Neural cell (in vitro differentiated cells): ENCODE measurements around the gene MCM9. TPM values are rescaled to one million over a fixed set of nuclear protein-coding genes. Genes with fewer than 3 reads are reported as not detected.

Source experiments
- H2AFZ ChIP-seq: fragments of 200-600, 300-800 bp; sonication (generic), shearing (Covaris generic); 2 replicates; pipeline ENCODE4 v1.6.0; 2014; ENCODE audit warnings: low read depth, mild to moderate bottlenecking, antibody characterized with exemption, low read length, moderate library complexity
- H3F3A ChIP-seq: fragments of 200-600 bp; shearing (Covaris generic); 2 replicates; pipeline ENCODE4 v1.6.1; 2016; ENCODE audit warnings: mild to moderate bottlenecking, moderate library complexity, mixed read lengths, antibody characterized with exemption, low read length; ENCODE audit not compliant: insufficient read depth, poor library complexity, severe bottlenecking
- H3K27ac ChIP-seq: fragments of 200-600, 300-800 bp; sonication (generic), shearing (Covaris generic); 2 replicates; pipeline ENCODE4 v1.5.1; 2014; ENCODE audit warnings: mild to moderate bottlenecking, low read length, moderate library complexity
- H3K27me3 ChIP-seq: fragments of 300-800, 200-600 bp; sonication (generic), shearing (Covaris generic); 2 replicates; pipeline ENCODE4 v1.6.0; 2014; ENCODE audit warnings: mild to moderate bottlenecking, low read depth, low read length, moderate library complexity; ENCODE audit not compliant: insufficient read depth
- H3K36me3 ChIP-seq: fragments of 300-800, 200-600 bp; sonication (generic), shearing (Covaris generic); 2 replicates; pipeline ENCODE4 v1.5.1; 2014; ENCODE audit warnings: mild to moderate bottlenecking, antibody characterized with exemption, low read length, moderate library complexity; ENCODE audit not compliant: insufficient read depth
- H3K4me2 ChIP-seq: fragments of 300-800, 200-600 bp; sonication (generic), shearing (Covaris generic); 2 replicates; pipeline ENCODE4 v1.6.0; 2014; ENCODE audit warnings: mild to moderate bottlenecking, low read length
- H3K4me3 ChIP-seq: fragments of 300-800, 200-600 bp; sonication (generic), shearing (Covaris generic); 2 replicates; pipeline ENCODE4 v1.5.1; 2014; ENCODE audit warnings: mild to moderate bottlenecking, low read length, moderate library complexity
- H3K79me2 ChIP-seq: fragments of 200-600 bp; shearing (Covaris generic); replicated peaks from 2 replicates; pipeline ENCODE4 v1.6.0; 2014; ENCODE audit warnings: mild to moderate bottlenecking, low read length, moderate library complexity; ENCODE audit not compliant: insufficient read depth
- H3K9ac ChIP-seq: fragments of 300-800, 200-600 bp; sonication (generic), shearing (Covaris generic); 2 replicates; pipeline ENCODE4 v1.6.1; 2016; ENCODE audit warnings: mild to moderate bottlenecking, low read length, mixed read lengths
- H3K9me2 ChIP-seq: fragments of 200-600 bp; shearing (Covaris generic); 2 replicates; pipeline ENCODE4 v1.6.1; 2016; ENCODE audit warnings: mild to moderate bottlenecking, low read length, mixed read lengths; ENCODE audit not compliant: insufficient read depth
- H3K9me3 ChIP-seq: fragments of 200-600, 300-800 bp; sonication (generic), shearing (Covaris generic); 2 replicates; pipeline ENCODE4 v1.6.1; 2016; ENCODE audit warnings: mild to moderate bottlenecking, mixed run types, low read length, moderate library complexity, mixed read lengths
- H4K20me1 ChIP-seq: fragments of 200-600 bp; shearing (Covaris generic); 2 replicates; pipeline ENCODE4 v1.6.1; 2016; ENCODE audit warnings: mild to moderate bottlenecking, mixed run types; ENCODE audit not compliant: insufficient read depth
- CTCF ChIP-seq: fragments of 450-650 bp; IDR thresholded peaks from 2 replicates; pipeline ENCODE4 v1.5.1; 2014; ENCODE audit warnings: antibody characterized with exemption, mild to moderate bottlenecking, moderate library complexity; ENCODE audit not compliant: poor library complexity, severe bottlenecking
- EP300 ChIP-seq: fragments of 450-650 bp; conservative IDR thresholded peaks from 2 replicates; pipeline ENCODE4 v1.6.1; 2014; ENCODE audit warnings: antibody characterized with exemption, mild to moderate bottlenecking, moderate library complexity; ENCODE audit not compliant: poor library complexity, severe bottlenecking
- EZH2 ChIP-seq: fragments of 200-600, 300-800 bp; shearing (Covaris generic), sonication (generic); IDR thresholded peaks from 2 replicates; pipeline ENCODE4 v1.6.1; 2014; ENCODE audit warnings: antibody characterized with exemption, low read length, borderline replicate concordance, mild to moderate bottlenecking; ENCODE audit not compliant: insufficient read depth, poor library complexity, severe bottlenecking
- MXI1 ChIP-seq: fragments of 450-650 bp; conservative IDR thresholded peaks from 2 replicates; pipeline ENCODE4 v1.6.1; 2014; ENCODE audit warnings: antibody characterized with exemption, mild to moderate bottlenecking; ENCODE audit not compliant: poor library complexity, severe bottlenecking
- POLR2AphosphoS5 ChIP-seq: IDR thresholded peaks from 2 replicates; pipeline ENCODE4 v1.6.1; 2012
- RAD21 ChIP-seq: fragments of 450-650 bp; conservative IDR thresholded peaks from 2 replicates; pipeline ENCODE4 v1.6.1; 2014; ENCODE audit warnings: antibody characterized with exemption, mild to moderate bottlenecking, moderate library complexity
- REST ChIP-seq: IDR thresholded peaks from 2 replicates; pipeline ENCODE4 v1.6.1; 2012; ENCODE audit warnings: borderline replicate concordance
- SMC3 ChIP-seq: fragments of 450-650 bp; conservative IDR thresholded peaks from 2 replicates; pipeline ENCODE4 v1.6.1; 2014; ENCODE audit warnings: antibody characterized with exemption, mild to moderate bottlenecking, moderate library complexity; ENCODE audit not compliant: poor library complexity
- TAF1 ChIP-seq: IDR thresholded peaks from 2 replicates; pipeline ENCODE4 v1.6.1; 2012; ENCODE audit warnings: low read depth
- polyA plus RNA-seq: library from polyadenylated mRNA; depleted of rRNA; stranded (reverse); fragments of >200 nt; gene quantifications from 2 replicates; pipeline ENCODE4 v1.2.3, GENCODE V29; 2014

The MCM9 gene
- polyA plus RNA-seq, 1 donor from 2014 or later: 7.8 TPM

DNA sequence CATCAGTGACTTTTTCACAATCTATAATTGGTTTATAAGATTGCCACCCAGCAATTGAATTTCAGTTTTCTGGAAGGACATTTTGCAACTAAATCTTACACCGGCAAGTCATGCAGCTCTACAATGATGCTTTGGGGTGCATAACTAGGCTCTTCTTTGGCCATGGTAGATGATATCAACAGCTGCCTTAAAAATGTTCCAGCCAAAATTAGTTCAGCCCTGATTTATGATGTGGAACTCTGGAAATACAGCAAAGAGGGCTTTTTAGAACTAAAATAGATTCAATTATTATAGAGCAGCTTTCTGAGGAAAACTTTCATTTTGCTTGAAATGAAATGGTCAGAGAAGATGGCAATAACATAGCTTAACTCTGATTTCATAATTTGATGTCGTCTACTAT, 18.4 kb upstream of the MCM9 start:
- H3K9me3 ChIP-seq: no peaks in the 10 kb centered on the region
- no peak for TF ChIP-seq POLR2AphosphoS5
- TF ChIP-seq CTCF: no peak
- TF ChIP-seq RAD21: no peak
- TF ChIP-seq REST: no peak
- no peak for TF ChIP-seq MXI1
- no peak for TF ChIP-seq SMC3
- TF ChIP-seq EZH2: no peak
- no peak for TF ChIP-seq TAF1
- TF ChIP-seq EP300: no peak
- no peaks in the 10 kb centered on the region for H3F3A ChIP-seq
- no peak overlapping the region for H2AFZ ChIP-seq
- H3K9ac ChIP-seq: no peak overlapping the region
- no peaks in the 10 kb centered on the region for H3K79me2 ChIP-seq
- no peaks in the 10 kb centered on the region for H3K9me2 ChIP-seq
- no peaks in the 10 kb centered on the region for H4K20me1 ChIP-seq
- no peaks in the 10 kb centered on the region for H3K36me3 ChIP-seq
- H3K27ac ChIP-seq: no peak overlapping the region
- no peaks in the 10 kb centered on the region for H3K27me3 ChIP-seq
- no peak overlapping the region for H3K4me3 ChIP-seq
- no peak overlapping the region for H3K4me2 ChIP-seq

DNA sequence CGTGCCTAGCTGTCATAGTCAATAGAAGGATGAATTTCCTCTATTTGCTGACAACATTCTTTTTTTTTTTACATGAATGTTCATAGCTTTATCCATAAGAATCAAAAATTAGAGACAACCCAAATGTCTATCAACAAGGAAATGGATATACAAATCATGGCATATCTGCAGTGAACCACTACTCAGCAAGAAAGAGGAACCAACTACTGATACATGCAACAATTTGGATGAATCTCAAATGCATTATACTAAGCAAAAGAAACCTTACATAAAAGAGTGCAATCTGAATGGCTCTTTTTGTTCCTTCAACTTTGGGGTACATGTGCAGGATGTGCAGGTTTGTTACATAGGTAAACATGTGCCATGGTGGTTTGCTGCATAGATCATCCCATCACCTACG, 17.7 kb upstream of the MCM9 start:
- H3K4me2 ChIP-seq: no peak overlapping the region
- no peaks in the 10 kb centered on the region for H3K36me3 ChIP-seq
- no peak overlapping the region for H3K9ac ChIP-seq
- no peaks in the 10 kb centered on the region for H3F3A ChIP-seq
- no peaks in the 10 kb centered on the region for H3K27me3 ChIP-seq
- no peak overlapping the region for H3K27ac ChIP-seq
- H3K4me3 ChIP-seq: no peak overlapping the region
- TF ChIP-seq RAD21 (no peak), TAF1 (no peak), MXI1 (no peak), CTCF (no peak), EP300 (no peak), EZH2 (no peak)
- no peaks in the 10 kb centered on the region for H4K20me1 ChIP-seq
- H3K9me2 ChIP-seq: no peaks in the 10 kb centered on the region
- H2AFZ ChIP-seq: no peak overlapping the region
- no peaks in the 10 kb centered on the region for H3K9me3 ChIP-seq
- H3K79me2 ChIP-seq: no peaks in the 10 kb centered on the region
